Eye (tissue), 1 donor: ENCODE measurements around the gene FOXI1.
A peak's percentile ranks its signal among the peaks of the same experiment; 100 is the strongest.
"Not testable (repeated sequence)": the region's sequence is repeated elsewhere in the genome, so short reads cannot be mapped to it uniquely, and the experiment has no call there.

Experiments used
- DNase-seq: peaks from one replicate; pipeline ENCODE4 v3.0.0-alpha.2; 2015

The FOXI1 gene

DNA sequence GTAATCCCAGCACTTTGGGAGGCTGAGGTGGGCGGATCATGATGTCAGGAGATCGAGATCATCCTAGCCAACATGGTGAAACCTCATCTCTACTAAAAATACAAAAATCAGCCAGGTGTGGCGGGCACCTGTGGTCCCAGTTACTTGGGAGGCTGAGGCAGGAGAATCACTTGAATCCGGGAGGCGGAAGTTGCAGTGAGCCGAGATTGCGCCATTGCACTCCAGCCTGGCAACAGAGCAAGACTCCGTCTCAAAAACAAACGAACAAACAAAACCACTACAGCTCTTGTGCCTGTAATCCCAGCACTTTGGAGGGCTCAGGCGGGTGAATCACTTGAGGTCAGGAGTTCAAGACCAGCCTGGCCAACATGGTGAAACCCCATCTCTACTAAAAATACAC is 11.4 kb upstream of the FOXI1 start:
- DNase-seq = not testable (repeated sequence)

DNA sequence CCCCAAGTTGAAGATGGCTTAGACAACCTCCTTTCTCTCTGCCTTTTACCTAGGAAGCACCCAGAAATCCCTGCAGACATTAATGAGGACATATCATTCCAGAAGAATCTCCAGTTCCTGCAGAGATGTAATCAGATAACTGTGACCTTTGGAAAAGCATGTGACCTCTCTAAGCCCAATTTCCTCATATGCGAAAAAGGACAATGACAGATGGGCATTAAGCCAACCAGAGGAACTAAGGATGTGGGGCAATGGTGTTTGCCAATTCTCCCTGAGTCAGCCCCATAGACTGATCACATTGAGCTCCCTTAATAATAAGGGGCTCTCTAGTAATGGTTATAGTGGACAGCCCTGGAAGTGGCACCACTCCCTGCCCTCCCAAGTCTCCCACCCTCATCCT is 10.1 kb upstream of the FOXI1 start:
- no peak for DNase-seq

GRCh38 chr5:170097934-170098333 is 7.8 kb upstream of the FOXI1 start:
- DNase-seq = no peak

- peak; percentile 97 for DNase-seq
Measured at GRCh38 chr5:170100066-170100943, 5.4 kb upstream of the FOXI1 start.

DNA sequence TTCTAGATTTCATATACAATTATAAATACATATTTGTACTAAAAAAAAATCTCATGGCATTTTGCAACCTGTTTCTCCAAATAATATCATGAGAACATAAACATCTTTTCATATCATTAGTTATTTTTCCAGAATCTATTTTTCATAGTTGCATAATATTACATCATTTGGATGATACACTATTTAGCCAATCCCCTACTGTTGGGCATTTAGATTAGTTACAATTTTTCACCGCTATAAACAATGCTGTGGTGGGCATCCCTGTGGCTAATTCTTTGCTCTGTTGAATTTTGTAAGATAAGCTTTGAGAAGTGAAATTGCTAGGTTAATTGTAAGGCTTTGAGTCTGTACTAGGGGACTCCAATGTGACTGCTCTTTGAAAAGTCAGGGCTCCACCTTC is 2.2 kb upstream of the FOXI1 start:
- no peak for DNase-seq

DNA sequence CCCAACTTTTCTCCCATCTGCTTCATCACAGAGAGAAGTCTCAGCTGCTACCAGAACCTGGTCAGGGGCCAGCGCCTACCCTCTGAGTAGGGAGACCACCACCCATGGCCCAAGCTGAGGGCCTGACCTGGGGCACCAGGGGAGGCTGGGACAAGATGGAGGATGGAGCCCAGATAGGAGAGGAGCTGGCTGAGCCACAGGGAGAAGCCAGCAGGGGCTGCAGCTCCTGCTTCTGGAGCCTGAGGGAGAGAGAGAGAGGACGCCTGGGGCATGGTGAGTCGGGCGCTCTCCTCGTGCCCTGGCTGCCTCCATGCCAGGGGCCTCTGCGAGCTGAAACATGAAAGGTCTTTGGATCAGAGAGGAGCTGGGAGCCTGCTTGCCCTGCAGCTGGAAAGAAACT is 1.4 kb upstream of the FOXI1 start:
- DNase-seq = no peak

GRCh38 chr5:170104710-170105109 is 987 bp upstream of the FOXI1 start:
- DNase-seq = no peak

DNA sequence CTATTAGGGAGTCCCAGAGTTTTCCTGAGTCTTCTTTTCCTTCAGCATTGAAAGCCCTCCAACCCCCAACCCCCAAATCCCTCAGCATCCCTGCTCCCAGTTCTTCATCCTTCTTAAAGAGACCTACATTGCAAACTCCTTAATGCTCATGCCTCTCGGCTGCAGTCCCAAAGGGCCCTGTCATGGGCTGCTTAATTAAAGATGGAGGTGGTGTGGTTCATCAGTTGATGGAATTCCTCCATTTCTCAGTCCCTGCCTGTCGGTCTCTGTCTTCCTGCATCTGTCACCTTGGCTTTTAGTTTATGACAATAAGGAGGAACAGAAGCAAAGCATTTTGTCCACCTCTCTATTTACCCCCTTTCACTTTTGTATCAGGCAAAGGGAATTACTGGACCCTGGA is 2.0 kb downstream of the FOXI1 start:
- DNase-seq = no peak

GRCh38 chr5:170108266-170108785 is 2.6 kb downstream of the FOXI1 start:
- DNase-seq = no peak

- no peak for DNase-seq
Measured at GRCh38 chr5:170109059-170110031, 3.6 kb downstream of the FOXI1 start.

- DNase-seq = no peak
Measured at GRCh38 chr5:170110403-170111087, 4.8 kb downstream of the FOXI1 start.

GRCh38 chr5:170111088-170111785 is 5.5 kb downstream of the FOXI1 start:
- DNase-seq = no peak

DNA sequence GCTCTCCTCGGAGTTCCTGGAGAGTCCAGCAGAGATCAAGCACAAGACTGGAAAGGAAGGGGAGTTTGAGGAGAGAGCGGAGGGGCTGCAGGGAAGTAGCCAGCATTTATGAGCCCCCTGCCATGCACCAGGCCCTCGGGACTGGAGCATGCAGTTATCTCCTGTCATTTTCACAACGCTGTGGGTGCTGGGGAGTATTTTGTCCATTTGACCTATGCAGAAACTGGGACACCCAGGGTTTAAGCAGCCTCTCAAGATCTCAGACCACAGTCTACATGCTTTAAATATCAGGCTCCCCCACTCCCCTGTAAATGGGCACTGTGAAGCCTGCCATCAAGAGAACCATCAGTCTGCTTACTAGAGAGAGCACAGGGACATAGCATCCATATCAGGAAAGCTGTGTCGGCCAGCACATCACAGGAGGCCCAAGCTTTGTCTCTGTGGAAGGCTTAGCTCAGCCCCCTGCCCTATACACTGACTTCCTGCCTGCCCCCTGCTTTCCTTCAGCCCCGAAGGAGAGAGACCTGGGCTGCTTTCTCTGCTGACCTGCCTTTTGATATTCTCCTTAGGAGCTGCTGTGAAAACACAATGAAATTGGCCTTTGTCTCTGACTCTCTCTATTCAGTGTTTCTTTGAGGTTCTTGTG is 7.3 kb downstream of the FOXI1 start:
- no peak for DNase-seq

DNA sequence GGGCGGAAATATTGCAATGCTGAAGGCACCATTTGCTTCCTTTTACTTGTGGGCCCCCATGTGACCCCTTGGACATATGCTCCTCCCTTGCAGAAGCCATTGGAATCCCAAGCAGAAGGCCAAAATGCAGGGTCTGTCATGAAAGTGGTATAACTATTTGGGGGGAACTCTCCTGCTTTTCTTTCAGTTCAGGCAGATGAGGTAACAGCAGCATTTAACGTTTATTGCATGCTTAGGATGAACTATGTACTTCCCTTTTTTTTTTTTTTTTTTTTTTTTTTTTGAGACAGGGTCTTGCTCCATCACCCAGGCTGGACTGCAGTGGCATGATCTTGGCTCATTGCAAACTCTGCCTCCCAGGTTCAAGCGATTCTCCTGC is 7.8 kb downstream of the FOXI1 start:
- no peak for DNase-seq

- no peak for DNase-seq
Measured at GRCh38 chr5:170114271-170114670, 8.6 kb downstream of the FOXI1 start.

- no peak for DNase-seq
Measured at GRCh38 chr5:170115925-170116324, 10.2 kb downstream of the FOXI1 start.

- DNase-seq = no peak
Measured at GRCh38 chr5:170117736-170118135, 12.0 kb downstream of the FOXI1 start.

GRCh38 chr5:170120576-170120975 is 14.9 kb downstream of the FOXI1 start:
- no peak for DNase-seq

DNA sequence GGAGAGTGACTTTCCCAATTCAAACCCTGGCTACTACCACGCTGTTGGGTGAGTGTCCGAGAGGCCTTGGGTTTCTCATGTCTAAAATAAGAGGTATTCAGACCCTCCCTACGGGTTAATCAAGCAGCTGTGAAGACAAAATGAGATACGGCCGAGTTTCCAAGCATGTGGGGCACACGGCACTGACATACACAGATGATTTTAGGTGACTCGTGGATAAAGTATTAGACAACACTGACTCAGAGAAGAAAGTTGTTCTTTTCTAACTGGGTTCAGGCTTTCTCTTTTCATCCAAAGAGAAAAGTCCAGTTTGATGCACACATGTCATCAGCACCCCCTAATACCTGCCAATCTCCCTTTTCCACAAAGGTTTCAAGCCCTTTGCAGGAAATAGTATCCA is 15.6 kb downstream of the FOXI1 start:
- no peak for DNase-seq

DNA sequence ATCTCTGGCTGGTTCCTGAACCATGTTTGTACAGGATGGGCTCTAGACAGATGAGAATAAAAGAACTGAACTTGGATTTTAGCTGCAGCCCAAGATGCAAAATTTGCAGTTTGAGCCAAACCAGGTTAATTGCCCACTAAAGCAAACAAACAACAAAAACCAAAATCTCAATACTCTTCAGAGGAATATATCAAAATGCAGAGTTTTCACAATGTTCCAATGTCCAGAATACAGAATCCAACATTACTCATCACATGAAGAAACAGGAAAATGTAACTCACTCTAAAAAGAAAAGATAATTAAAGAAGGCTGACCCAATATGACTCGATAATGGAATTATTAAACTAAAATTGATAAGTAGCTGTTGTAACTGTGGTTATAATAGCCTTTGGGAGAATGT is 20.4 kb downstream of the FOXI1 start:
- no peak for DNase-seq

DNA sequence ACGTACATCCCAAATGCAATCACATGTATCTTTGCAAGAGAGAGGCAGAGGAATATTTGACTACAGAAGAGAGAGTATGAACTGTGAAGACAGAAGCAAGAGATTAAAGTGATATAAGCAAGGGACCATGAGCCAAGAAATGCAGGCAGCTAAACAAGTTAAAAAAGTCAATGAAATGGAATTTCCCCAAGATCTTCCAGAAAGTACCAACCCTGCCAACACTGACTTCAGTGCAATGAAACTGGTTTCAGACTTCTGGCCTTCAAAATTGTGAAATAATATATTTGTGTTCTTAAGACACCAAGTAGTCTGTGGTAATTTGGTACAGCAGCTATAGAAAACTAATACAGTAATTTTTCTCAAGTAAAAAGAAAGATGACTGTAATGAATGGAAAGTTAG is 20.9 kb downstream of the FOXI1 start:
- DNase-seq = no peak

DNA sequence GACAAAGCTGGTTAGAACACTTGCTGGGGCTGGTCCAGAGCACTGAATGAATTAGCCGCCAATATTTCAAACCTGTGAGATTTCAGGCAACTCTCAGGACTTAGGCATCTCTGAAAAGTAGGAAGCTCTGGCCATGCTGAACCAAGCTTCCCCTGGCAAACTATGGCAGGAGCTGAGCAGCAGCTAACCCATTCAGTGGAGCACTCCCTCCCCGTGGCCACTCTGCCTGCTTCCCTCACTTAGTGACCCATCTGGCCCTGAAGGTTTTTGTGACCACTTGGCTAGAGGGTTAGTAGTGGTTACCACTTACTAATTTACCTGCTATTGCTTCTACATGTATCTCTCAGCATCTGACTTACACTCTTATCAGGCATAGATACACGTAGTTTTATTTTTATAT is 25.5 kb downstream of the FOXI1 start:
- DNase-seq = no peak
